ENCODE measurements around the gene NFATC2. TPM values are rescaled to one million over a fixed set of nuclear protein-coding genes. Genes with fewer than 3 reads are reported as not detected.
"Not testable (repeated sequence)": the region's sequence is repeated elsewhere in the genome, so short reads cannot be mapped to it uniquely, and the experiment has no call there.

The NFATC2 gene
- total RNA-seq, 1 experiment from 2014 or later, result not detected

- Histone ChIP-seq H3K9me3 (replicated peaks) (no peaks in the 10 kb centered on the region), H3K27me3 (peaks cover 45% of the 10 kb centered on the region), H3K4me1 (no peaks in the 10 kb centered on the region), H3K4me3 (no peak overlapping the region), H3K36me3 (no peaks in the 10 kb centered on the region), H3K27ac (no peak overlapping the region)
- no peak for DNase-seq
These were observed 19.5 kb upstream of the NFATC2 start for GRCh38 chr20:51562027-51562331.

- Histone ChIP-seq H3K4me1 (no peaks in the 10 kb centered on the region), H3K9me3 (replicated peaks) (no peaks in the 10 kb centered on the region), H3K27ac (no peak overlapping the region), H3K4me3 (no peak overlapping the region), H3K27me3 (peaks cover 52% of the 10 kb centered on the region), H3K36me3 (no peaks in the 10 kb centered on the region)
- no peak for DNase-seq
These were observed 18.2 kb upstream of the NFATC2 start for GRCh38 chr20:51560550-51561307.

- Histone ChIP-seq H3K27ac (no peak overlapping the region), H3K27me3 (peaks cover 52% of the 10 kb centered on the region), H3K4me3 (no peak overlapping the region), H3K9me3 (replicated peaks) (no peaks in the 10 kb centered on the region), H3K36me3 (no peaks in the 10 kb centered on the region), H3K4me1 (no peaks in the 10 kb centered on the region)
- no peak for DNase-seq
These were observed 17.5 kb upstream of the NFATC2 start for GRCh38 chr20:51560042-51560441.

- no peaks in the 10 kb centered on the region for H3K4me1 ChIP-seq
- H3K27me3 ChIP-seq, result peaks cover 16% of the 10 kb centered on the region
- DNase-seq, result no peak
- no peaks in the 10 kb centered on the region for H3K9me3 ChIP-seq (replicated peaks)
- H3K4me3 ChIP-seq, result no peak overlapping the region
- no peaks in the 10 kb centered on the region for H3K36me3 ChIP-seq
- no peak overlapping the region for H3K27ac ChIP-seq
These were observed 12.1 kb upstream of the NFATC2 start for GRCh38 chr20:51554538-51555165.

GRCh38 chr20:51553897-51554486 lies 11.5 kb upstream of the NFATC2 start:
- no peaks in the 10 kb centered on the region for H3K36me3 ChIP-seq
- H3K27ac ChIP-seq, result no peak overlapping the region
- no peaks in the 10 kb centered on the region for H3K9me3 ChIP-seq (replicated peaks)
- no peak for DNase-seq
- no peaks in the 10 kb centered on the region for H3K4me1 ChIP-seq
- no peak overlapping the region for H3K4me3 ChIP-seq
- peaks cover 15% of the 10 kb centered on the region for H3K27me3 ChIP-seq

GRCh38 chr20:51551186-51551585 lies 8.7 kb upstream of the NFATC2 start:
- no peak overlapping the region for H3K27ac ChIP-seq
- H3K36me3 ChIP-seq, result no peaks in the 10 kb centered on the region
- H3K9me3 ChIP-seq (replicated peaks), result no peaks in the 10 kb centered on the region
- no peaks in the 10 kb centered on the region for H3K4me1 ChIP-seq
- peaks cover 3% of the 10 kb centered on the region; the same call in 1 of the 2 replicates for H3K27me3 ChIP-seq
- DNase-seq, result no peak
- no peak overlapping the region for H3K4me3 ChIP-seq

- Histone ChIP-seq H3K36me3 (no peaks in the 10 kb centered on the region), H3K9me3 (replicated peaks) (no peaks in the 10 kb centered on the region), H3K4me1 (no peaks in the 10 kb centered on the region), H3K4me3 (no peak overlapping the region), H3K27me3 (no peaks in the 10 kb centered on the region), H3K27ac (no peak overlapping the region)
- DNase-seq, result no peak
These were observed 7.0 kb upstream of the NFATC2 start for GRCh38 chr20:51549474-51549873.

- DNase-seq, result no peak
- Histone ChIP-seq H3K36me3 (no peaks in the 10 kb centered on the region), H3K9me3 (replicated peaks) (no peaks in the 10 kb centered on the region), H3K27ac (no peak overlapping the region), H3K4me3 (no peak overlapping the region), H3K27me3 (no peaks in the 10 kb centered on the region), H3K4me1 (no peaks in the 10 kb centered on the region)
These were observed 5.4 kb upstream of the NFATC2 start for GRCh38 chr20:51547951-51548350.

GRCh38 chr20:51545515-51545914 lies 3.0 kb upstream of the NFATC2 start:
- H3K27me3 ChIP-seq, result 0 out of 2 replicates have a peak, but pooled peaks cover 3% of the 10 kb centered on the region
- H3K4me1 ChIP-seq, result no peaks in the 10 kb centered on the region
- H3K36me3 ChIP-seq, result no peaks in the 10 kb centered on the region
- H3K9me3 ChIP-seq (replicated peaks), result no peaks in the 10 kb centered on the region
- H3K4me3 ChIP-seq, result no peak overlapping the region
- no peak overlapping the region for H3K27ac ChIP-seq
- no peak for DNase-seq

GRCh38 chr20:51543422-51543788 lies 886 bp upstream of the NFATC2 start:
- Histone ChIP-seq H3K36me3 (no peaks in the 10 kb centered on the region), H3K4me1 (no peaks in the 10 kb centered on the region), H3K9me3 (replicated peaks) (no peaks in the 10 kb centered on the region), H3K27ac (no peak overlapping the region), H3K4me3 (no peak overlapping the region), H3K27me3 (0 out of 2 replicates have a peak, but pooled peaks cover 3% of the 10 kb centered on the region)
- DNase-seq, result no peak

GRCh38 chr20:51542033-51542570 lies 417 bp downstream of the NFATC2 start:
- Histone ChIP-seq H3K27ac (no peak overlapping the region), H3K27me3 (0 out of 2 replicates have a peak, but pooled peaks cover 3% of the 10 kb centered on the region), H3K9me3 (replicated peaks) (no peaks in the 10 kb centered on the region), H3K4me1 (no peaks in the 10 kb centered on the region), H3K4me3 (no peak overlapping the region), H3K36me3 (no peaks in the 10 kb centered on the region)
- no peak for DNase-seq

GRCh38 chr20:51541189-51542032 lies 1.1 kb downstream of the NFATC2 start:
- H3K4me3 ChIP-seq, result no peak overlapping the region
- H3K9me3 ChIP-seq (replicated peaks), result no peaks in the 10 kb centered on the region
- no peak for DNase-seq
- H3K4me1 ChIP-seq, result no peaks in the 10 kb centered on the region
- 0 out of 2 replicates have a peak, but pooled peaks cover 3% of the 10 kb centered on the region for H3K27me3 ChIP-seq
- H3K36me3 ChIP-seq, result no peaks in the 10 kb centered on the region
- H3K27ac ChIP-seq, result no peak overlapping the region

- Histone ChIP-seq H3K36me3 (no peaks in the 10 kb centered on the region), H3K27ac (no peak overlapping the region), H3K4me3 (no peak overlapping the region), H3K27me3 (0 out of 2 replicates have a peak, but pooled peaks cover 3% of the 10 kb centered on the region), H3K9me3 (replicated peaks) (no peaks in the 10 kb centered on the region), H3K4me1 (no peaks in the 10 kb centered on the region)
- DNase-seq, result no peak
These were observed 1.9 kb downstream of the NFATC2 start for GRCh38 chr20:51540580-51540979.

- H3K4me3 ChIP-seq; H3K27me3 ChIP-seq; H3K27ac ChIP-seq; H3K36me3 ChIP-seq; H3K4me1 ChIP-seq; DNase-seq; H3K9me3 ChIP-seq (replicated peaks): not testable (repeated sequence)
These were observed 2.4 kb downstream of the NFATC2 start for GRCh38 chr20:51540074-51540473.
